Measurements from ENCODE around the gene CPAMD8.

CPAMD8 gene

DNA sequence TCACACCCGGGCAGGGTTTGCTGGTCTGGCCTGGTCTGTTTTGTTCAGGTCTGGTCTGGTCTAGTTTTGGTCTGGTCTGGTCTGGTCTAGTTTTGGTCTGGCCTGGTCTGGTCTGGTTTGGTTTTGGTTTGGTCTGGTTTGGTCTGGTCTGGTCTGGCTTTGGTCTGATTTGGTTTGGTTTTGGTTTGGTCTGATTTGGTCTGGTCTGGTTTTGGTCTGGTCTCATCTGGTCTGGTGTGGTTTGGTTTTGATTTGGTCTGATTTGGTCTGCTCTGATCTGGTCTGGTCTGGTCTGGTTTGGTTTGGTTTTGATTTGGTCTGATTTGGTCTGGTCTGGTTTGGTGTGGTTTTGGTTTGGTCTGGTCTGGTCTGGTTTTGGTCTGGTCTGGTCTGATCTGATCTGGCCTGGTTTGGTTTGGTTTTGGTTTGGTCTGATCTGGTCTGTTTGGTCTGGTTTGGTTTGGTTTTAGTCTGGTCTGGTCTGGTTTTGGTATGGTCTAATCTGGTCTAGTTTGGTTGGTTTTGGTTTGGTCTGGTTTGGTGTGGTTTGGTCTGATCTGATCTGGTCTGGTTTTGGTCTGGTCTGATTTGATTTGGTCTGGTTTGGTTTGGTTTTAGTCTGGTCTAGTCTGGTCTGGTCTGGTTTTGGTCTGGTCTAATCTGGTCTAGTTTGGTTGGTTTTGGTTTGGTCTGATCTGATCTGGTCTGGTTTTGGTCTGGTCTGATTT is 152.2 kb downstream of the CPAMD8 start:
- Histone ChIP-seq H3K27me3 (ENCODE audit: control insufficient read depth, insufficient read depth, low read length) (no peaks in the 10 kb centered on the region), H3K4me2 (ENCODE audit: low read length) (no peak overlapping the region), H3K4me1 (no peaks in the 10 kb centered on the region), H2AFZ (no peak overlapping the region), H3K9me3 (ENCODE audit: control insufficient read depth, low read length) (no peaks in the 10 kb centered on the region), H3K4me3 (ENCODE audit: low read depth, low read length) (no peak overlapping the region), H3K27ac (no peak overlapping the region), H3K36me3 (ENCODE audit: control insufficient read depth, insufficient read depth, low read length) (no peaks in the 10 kb centered on the region), H3K9ac (no peak overlapping the region), H3K79me2 (peaks cover 8% of the 10 kb centered on the region)
- TF ChIP-seq, protein P1, sequence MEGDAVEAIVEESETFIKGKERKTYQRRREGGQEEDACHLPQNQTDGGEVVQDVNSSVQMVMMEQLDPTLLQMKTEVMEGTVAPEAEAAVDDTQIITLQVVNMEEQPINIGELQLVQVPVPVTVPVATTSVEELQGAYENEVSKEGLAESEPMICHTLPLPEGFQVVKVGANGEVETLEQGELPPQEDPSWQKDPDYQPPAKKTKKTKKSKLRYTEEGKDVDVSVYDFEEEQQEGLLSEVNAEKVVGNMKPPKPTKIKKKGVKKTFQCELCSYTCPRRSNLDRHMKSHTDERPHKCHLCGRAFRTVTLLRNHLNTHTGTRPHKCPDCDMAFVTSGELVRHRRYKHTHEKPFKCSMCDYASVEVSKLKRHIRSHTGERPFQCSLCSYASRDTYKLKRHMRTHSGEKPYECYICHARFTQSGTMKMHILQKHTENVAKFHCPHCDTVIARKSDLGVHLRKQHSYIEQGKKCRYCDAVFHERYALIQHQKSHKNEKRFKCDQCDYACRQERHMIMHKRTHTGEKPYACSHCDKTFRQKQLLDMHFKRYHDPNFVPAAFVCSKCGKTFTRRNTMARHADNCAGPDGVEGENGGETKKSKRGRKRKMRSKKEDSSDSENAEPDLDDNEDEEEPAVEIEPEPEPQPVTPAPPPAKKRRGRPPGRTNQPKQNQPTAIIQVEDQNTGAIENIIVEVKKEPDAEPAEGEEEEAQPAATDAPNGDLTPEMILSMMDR (IDR thresholded peaks at IDR 0.05), result no peak

DNA sequence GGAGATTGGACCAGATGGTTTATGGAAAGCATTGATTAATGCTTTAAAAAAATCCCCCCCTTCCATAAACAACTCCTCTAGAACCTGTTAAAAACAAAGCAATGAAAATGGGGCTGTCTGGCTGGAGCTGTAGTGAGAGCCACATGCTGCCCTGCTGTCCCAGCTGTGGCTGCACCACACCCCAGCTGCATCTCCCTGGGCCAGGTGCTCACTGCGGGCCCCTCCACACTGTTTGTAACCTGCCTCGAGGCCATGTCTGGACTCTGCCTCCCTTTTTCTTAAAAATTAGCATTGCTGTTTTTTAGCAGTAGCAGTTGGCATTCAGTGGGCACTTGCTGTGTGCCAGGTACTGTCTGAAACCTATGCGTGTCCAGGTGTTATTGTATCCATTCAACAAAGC is 153.0 kb downstream of the CPAMD8 start:
- Histone ChIP-seq H2AFZ (no peak overlapping the region), H3K4me2 (ENCODE audit: low read length) (no peak overlapping the region), H3K27me3 (ENCODE audit: control insufficient read depth, insufficient read depth, low read length) (no peaks in the 10 kb centered on the region), H3K79me2 (peaks cover 8% of the 10 kb centered on the region), H3K36me3 (ENCODE audit: control insufficient read depth, insufficient read depth, low read length) (no peaks in the 10 kb centered on the region), H3K9ac (no peak overlapping the region), H3K4me3 (ENCODE audit: low read depth, low read length) (no peak overlapping the region), H3K4me1 (no peaks in the 10 kb centered on the region), H3K27ac (no peak overlapping the region), H3K9me3 (ENCODE audit: control insufficient read depth, low read length) (no peaks in the 10 kb centered on the region)
- TF ChIP-seq, protein P1 (IDR thresholded peaks at IDR 0.05), result no peak

DNA sequence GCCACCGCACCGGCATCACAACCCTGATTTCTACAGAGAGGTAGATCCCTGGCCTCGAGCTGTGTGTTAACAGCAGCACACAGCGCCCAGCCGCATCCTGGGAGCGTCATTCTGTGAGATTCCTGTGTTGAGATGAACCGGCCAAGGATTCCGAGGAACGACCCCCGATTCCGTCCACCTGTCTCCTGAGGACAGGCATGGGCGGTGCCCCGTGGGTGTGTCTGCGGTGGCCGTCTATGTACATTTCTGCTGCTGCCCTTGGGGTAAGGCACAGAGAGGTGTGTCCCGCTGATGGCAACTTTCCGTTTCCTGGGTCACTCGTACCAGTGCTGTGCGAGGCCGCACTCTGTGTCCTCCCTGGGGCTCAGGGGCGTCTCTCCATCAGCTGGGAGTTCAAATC is 153.9 kb downstream of the CPAMD8 start:
- H3K9ac ChIP-seq, result no peak overlapping the region
- no peaks in the 10 kb centered on the region for H3K36me3 ChIP-seq (ENCODE audit: control insufficient read depth, insufficient read depth, low read length)
- no peaks in the 10 kb centered on the region for H3K9me3 ChIP-seq (ENCODE audit: control insufficient read depth, low read length)
- peak overlapping the region; percentile 76 for H3K27ac ChIP-seq
- no peak overlapping the region for H3K4me2 ChIP-seq (ENCODE audit: low read length)
- peaks cover 8% of the 10 kb centered on the region for H3K79me2 ChIP-seq
- TF ChIP-seq, protein P1 (IDR thresholded peaks at IDR 0.05), result no peak
- H3K4me1 ChIP-seq, result no peaks in the 10 kb centered on the region
- H3K27me3 ChIP-seq (ENCODE audit: control insufficient read depth, insufficient read depth, low read length), result no peaks in the 10 kb centered on the region
- no peak overlapping the region for H3K4me3 ChIP-seq (ENCODE audit: low read depth, low read length)
- H2AFZ ChIP-seq, result no peak overlapping the region

DNA sequence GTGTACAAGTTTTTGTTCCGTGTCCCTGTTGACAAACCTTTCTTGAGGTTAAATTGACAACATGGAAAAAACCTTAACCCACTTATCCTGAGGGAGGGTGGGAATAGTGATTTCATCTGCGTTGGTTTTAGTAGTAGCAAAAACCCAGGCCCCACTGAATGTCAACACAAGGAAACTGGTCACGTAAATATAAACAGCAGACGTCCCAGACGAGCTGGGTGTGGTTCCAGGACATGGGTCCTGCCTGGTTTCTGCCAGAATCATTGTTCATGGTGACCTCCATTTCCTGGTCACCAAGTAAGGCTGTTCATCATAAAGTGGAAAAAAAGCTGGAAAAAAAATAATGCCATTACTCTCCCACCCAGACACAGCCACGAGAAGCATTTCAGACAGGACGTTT is 154.7 kb downstream of the CPAMD8 start:
- TF ChIP-seq, protein P1 (IDR thresholded peaks at IDR 0.05), result no peak
- H3K79me2 ChIP-seq, result peaks cover 14% of the 10 kb centered on the region
- H3K4me2 ChIP-seq (ENCODE audit: low read length), result no peak overlapping the region
- H3K9me3 ChIP-seq (ENCODE audit: control insufficient read depth, low read length), result no peaks in the 10 kb centered on the region
- no peaks in the 10 kb centered on the region for H3K36me3 ChIP-seq (ENCODE audit: control insufficient read depth, insufficient read depth, low read length)
- H2AFZ ChIP-seq, result no peak overlapping the region
- H3K27me3 ChIP-seq (ENCODE audit: control insufficient read depth, insufficient read depth, low read length), result no peaks in the 10 kb centered on the region
- H3K27ac ChIP-seq, result peak overlapping the region; percentile 76
- no peak overlapping the region for H3K4me3 ChIP-seq (ENCODE audit: low read depth, low read length)
- H3K4me1 ChIP-seq, result no peaks in the 10 kb centered on the region
- no peak overlapping the region for H3K9ac ChIP-seq

All from parathyroid adenoma (tissue), 2 donors.